GM10266 (cell line): ENCODE measurements around the gene TC2N.

ENCODE experiments used
- DNase-seq: peaks from one replicate; pipeline ENCODE4 v3.0.0; 2012; ENCODE audit errors: extremely low spot score
- CTCF ChIP-seq: IDR thresholded peaks from 2 replicates; pipeline ENCODE4 v1.5.1; 2012; ENCODE audit warnings: mild to moderate bottlenecking, low read depth; ENCODE audit not compliant: control insufficient read depth, insufficient read depth; ENCODE audit errors: missing control alignments

Gene TC2N

GRCh38 chr14:91843437-91843836 is 23.9 kb downstream of the TC2N start:
- no peak for TF ChIP-seq CTCF
- DNase-seq, result no peak

- DNase-seq, result no peak
- TF ChIP-seq CTCF, result no peak
Observed at GRCh38 chr14:91841065-91841464, 26.3 kb downstream of the TC2N start.

GRCh38 chr14:91839749-91840148 is 27.6 kb downstream of the TC2N start:
- DNase-seq, result no peak
- no peak for TF ChIP-seq CTCF

GRCh38 chr14:91837076-91837475 is 30.3 kb downstream of the TC2N start:
- TF ChIP-seq CTCF, result no peak
- DNase-seq, result no peak

- peak; percentile 81 for DNase-seq
Observed at GRCh38 chr14:91835920-91836843, 31.2 kb downstream of the TC2N start.

GRCh38 chr14:91835197-91835919 is 32.0 kb downstream of the TC2N start:
- DNase-seq, result no peak
- no peak for TF ChIP-seq CTCF

More at GRCh38 chr14:91835920-91836843, 31.2 kb downstream of the TC2N start:
- TF ChIP-seq CTCF, result no peak

- TF ChIP-seq CTCF, result no peak
- no peak for DNase-seq
Observed at GRCh38 chr14:91834571-91834970, 32.8 kb downstream of the TC2N start.
